HCT116 (cell line): Measurements from ENCODE around the gene TMEM156. TPM values are rescaled to one million over a fixed set of nuclear protein-coding genes. Genes with fewer than 3 reads are reported as not detected.

ENCODE experiments used
- ATAC-seq: fragments of 200-7000 bp; cut with Tn5 transposase; 2 replicates; pipeline ENCODE4 v1.9.1; 2020; ENCODE audit warnings: mild to moderate bottlenecking, moderate library complexity
- BruUV-seq: library from RNA; stranded (reverse); fragments of 400-500 nt; replicated peaks from 2 replicates; lab custom pipeline; 2021; lab: Mats Ljungman, UMichigan
- CTCF ChIA-PET: fragments of 300-600 bp; sonication (Branson Sonifier 250); formaldehyde crosslinking; loops from one replicate; lab custom pipeline; 2021; ENCODE audit warnings: antibody characterized with exemption; lab: Charles Lee
- POLR2A ChIA-PET: fragments of 300-600, 350-600 bp; sonication (Branson Sonifier 250); formaldehyde crosslinking; loops from one replicate; lab custom pipeline; 2021; ENCODE audit warnings: antibody characterized with exemption; lab: Charles Lee
- RAD21 ChIA-PET, 2 experiments: fragments of 300-600 bp; sonication (Branson Sonifier 250); formaldehyde crosslinking; loops; one replicate each; lab custom pipeline; 2023; ENCODE audit warnings: low total read pairs in 2 of 2; ENCODE audit not compliant: uncharacterized antibody in 2 of 2, unreplicated experiment in 2 of 2, low non-redundant PET in 1 of 2; lab: Charles Lee
- DNase-seq: peaks from one replicate; pipeline ENCODE4 v3.0.0-alpha.2; 2010; ENCODE audit warnings: low read depth, low spot score
- H2AFZ ChIP-seq: fragments of 200-600 bp; shearing (Covaris generic), sonication (generic); 2 replicates; pipeline ENCODE4 v1.6.1; 2017; ENCODE audit warnings: low read depth, mixed run types, mixed read lengths, antibody characterized with exemption, low read length; ENCODE audit not compliant: poor library complexity, severe bottlenecking
- H3K27ac ChIP-seq: 2 replicates; pipeline ENCODE4 v1.5.1; 2012; ENCODE audit warnings: low read depth, low read length
- H3K27me3 ChIP-seq: fragments of 200-600 bp; sonication (generic); 2 replicates; pipeline ENCODE4 v1.6.1; 2016; ENCODE audit warnings: mixed run types, low read length, mixed read lengths; ENCODE audit not compliant: insufficient read depth
- H3K36me3 ChIP-seq, 2 experiments: fragments of 200-500 bp in 1 of 2; fragments of 200-600 bp in 1 of 2; sonication (Bioruptor generic) in 1 of 2; sonication (generic) in 1 of 2; 2 replicates each; pipeline versions ENCODE4 v1.5.1 to v1.6.1; 2014 to 2016; ENCODE audit warnings: low read length in 2 of 2, inconsistent platforms in 1 of 2, mixed read lengths in 1 of 2, mixed run types in 1 of 2; ENCODE audit not compliant: insufficient read depth in 2 of 2, control insufficient read depth in 1 of 2
- H3K4me1 ChIP-seq, 2 experiments: fragments of 200-600 bp in 1 of 2; sonication (generic) in 1 of 2; 2 replicates each; pipeline versions ENCODE4 v1.5.1 to v1.6.1; 2012 to 2017; ENCODE audit warnings: low read length in 2 of 2, inconsistent platforms in 1 of 2, mild to moderate bottlenecking in 1 of 2, mixed read lengths in 1 of 2, mixed run types in 1 of 2, moderate library complexity in 1 of 2; ENCODE audit not compliant: insufficient read depth in 2 of 2, control insufficient read depth in 1 of 2
- H3K4me2 ChIP-seq: fragments of 200-600 bp; sonication (generic); 2 replicates; pipeline ENCODE4 v1.6.1; 2017; ENCODE audit warnings: mixed run types, low read length, mixed read lengths
- H3K4me3 ChIP-seq, 2 experiments: fragments of 200-600 bp in 1 of 2; sonication (generic) in 1 of 2; replicated peaks in 1 of 2; 2 replicates each; pipeline ENCODE4 v1.5.1; 2011 to 2016; ENCODE audit warnings: low read length in 2 of 2, control low read depth in 1 of 2, low read depth in 1 of 2, mild to moderate bottlenecking in 1 of 2, mixed read lengths in 1 of 2, mixed run types in 1 of 2
- H3K79me2 ChIP-seq: fragments of 200-600 bp; sonication (generic); 2 replicates; pipeline ENCODE4 v1.6.1; 2017; ENCODE audit warnings: mild to moderate bottlenecking, mixed run types, low read length, moderate library complexity, mixed read lengths; ENCODE audit not compliant: insufficient read depth
- H3K9ac ChIP-seq: fragments of 200-600 bp; sonication (generic); 2 replicates; pipeline ENCODE4 v1.6.1; 2016; ENCODE audit warnings: low read length, mixed read lengths
- H3K9me2 ChIP-seq: fragments of 200-600 bp; sonication (generic), shearing (Covaris generic); 2 replicates; pipeline ENCODE4 v1.6.1; 2017; ENCODE audit warnings: mixed run types, mild to moderate bottlenecking, moderate library complexity; ENCODE audit not compliant: insufficient read depth
- H3K9me3 ChIP-seq, 2 experiments: fragments of 200-500 bp in 1 of 2; fragments of 200-600 bp in 1 of 2; sonication (Bioruptor generic) in 1 of 2; sonication (generic) in 1 of 2; 2 replicates each; pipeline ENCODE4 v1.6.1; 2014 to 2017; ENCODE audit warnings: low read length in 2 of 2, mixed read lengths in 2 of 2, inconsistent platforms in 1 of 2, low read depth in 1 of 2, mild to moderate bottlenecking in 1 of 2, mixed run types in 1 of 2, moderate library complexity in 1 of 2; ENCODE audit not compliant: control insufficient read depth in 1 of 2, insufficient read depth in 1 of 2
- H4K20me1 ChIP-seq: fragments of 200-600 bp; sonication (generic), shearing (Covaris generic); 2 replicates; pipeline ENCODE4 v1.6.1; 2017; ENCODE audit warnings: mixed run types, mild to moderate bottlenecking, moderate library complexity; ENCODE audit not compliant: insufficient read depth
- CTCF ChIP-seq, 3 experiments: fragments of 200-600 bp in 1 of 3; sonication (generic) in 1 of 3; IDR thresholded peaks in 2 of 3; conservative IDR thresholded peaks in 1 of 3; 2 replicates each; pipeline ENCODE4 v1.5.1; 2012 to 2017; ENCODE audit warnings: low read depth in 2 of 3, low read length in 2 of 3, antibody characterized with exemption in 1 of 3, borderline replicate concordance in 1 of 3, control low read depth in 1 of 3, mild to moderate bottlenecking in 1 of 3, mixed read lengths in 1 of 3, mixed run types in 1 of 3, moderate library complexity in 1 of 3; ENCODE audit not compliant: insufficient read depth in 1 of 3
- EGR1 ChIP-seq: IDR thresholded peaks from 2 replicates; pipeline ENCODE4 v1.6.1; 2012; ENCODE audit warnings: low read depth
- ELF1 ChIP-seq: IDR thresholded peaks from 2 replicates; pipeline ENCODE4 v1.6.1; 2012; ENCODE audit warnings: low read depth, borderline replicate concordance
- EZH2 ChIP-seq: fragments of 200-600 bp; sonication (generic); IDR thresholded peaks from 2 replicates; pipeline ENCODE4 v1.6.1; 2017; ENCODE audit warnings: antibody characterized with exemption, mixed run types
- EZH2phosphoT487 ChIP-seq: fragments of 200-600 bp; IDR thresholded peaks from 2 replicates; pipeline ENCODE4 v1.6.1; 2018; ENCODE audit warnings: antibody characterized with exemption, borderline replicate concordance
- FOSL1 ChIP-seq: IDR thresholded peaks from 2 replicates; pipeline ENCODE4 v1.6.1; 2012; ENCODE audit warnings: low read depth
- JUND ChIP-seq: IDR thresholded peaks from 2 replicates; pipeline ENCODE4 v1.6.1; 2012
- RAD21 ChIP-seq: IDR thresholded peaks from 2 replicates; pipeline ENCODE4 v1.6.1; 2012; ENCODE audit warnings: low read depth, mild to moderate bottlenecking
- SIN3A ChIP-seq: IDR thresholded peaks from 2 replicates; pipeline ENCODE4 v1.6.1; 2012; ENCODE audit warnings: low read depth
- SRF ChIP-seq: IDR thresholded peaks from 2 replicates; pipeline ENCODE4 v1.6.1; 2012; ENCODE audit warnings: low read depth
- intact Hi-C: fragments of 100-400 bp; cut with micrococcal nuclease; formaldehyde crosslinking; loops from 2 replicates; pipeline ENCODE4 v1.10.0; 2022
- total RNA-seq: library from RNA; stranded (reverse); gene quantifications from one replicate; pipeline ENCODE4 v1.2.1, GENCODE V29; 2021; ENCODE audit not compliant: unreplicated experiment

Gene TMEM156
- total RNA-seq, 1 experiment from 2014 or later: 0.22 TPM

GRCh38 chr4:38954727-38955126, 77.5 kb downstream of the TMEM156 start (continued):
- TF ChIP-seq ELF1 (no peak), JUND (no peak), RAD21 (no peak), CTCF (IDR thresholded peaks at IDR 0.05 in 2 of 3, conservative IDR thresholded peaks at IDR 0.05 in 1 of 3; ENCODE audit: borderline replicate concordance in 1 of 3, insufficient read depth in 1 of 3, low read depth in 2 of 3, low read length in 2 of 3) (no peak), EZH2phosphoT487 (no peak)

- RAD21 ChIA-PET: no interaction called here
- POLR2A ChIA-PET: no interaction called here
- TF ChIP-seq EGR1 (no peak), FOSL1 (no peak), EZH2 (no peak), SIN3A (no peak), ELF1 (no peak), SRF (no peak)
- Histone ChIP-seq H3K9me3 (no peaks in the 10 kb centered on the region), H3K4me2 (no peak overlapping the region), H4K20me1 (no peaks in the 10 kb centered on the region), H3K79me2 (no peaks in the 10 kb centered on the region), H3K27me3 (peaks cover 9% of the 10 kb centered on the region; the same call in 1 of the 2 replicates), H3K9ac (no peak overlapping the region), H2AFZ (no peak overlapping the region), H3K9me2 (no peaks in the 10 kb centered on the region), H3K36me3 (no peaks in the 10 kb centered on the region), H3K27ac (no peak overlapping the region), H3K4me1 (0 out of 4 replicates have a peak, but pooled peaks cover 0 to 9% of the 10 kb centered on the region in 2 experiments), H3K4me3 (no peak overlapping the region)
- no peak for DNase-seq
- CTCF ChIA-PET: no interaction called here
- BruUV-seq: no TSS peak
- intact Hi-C loops: no loop called here
- no peak for ATAC-seq
Measured at GRCh38 chr4:38952017-38952416, 80.2 kb downstream of the TMEM156 start.
